ENCODE results near the gene MEF2A.

DNA sequence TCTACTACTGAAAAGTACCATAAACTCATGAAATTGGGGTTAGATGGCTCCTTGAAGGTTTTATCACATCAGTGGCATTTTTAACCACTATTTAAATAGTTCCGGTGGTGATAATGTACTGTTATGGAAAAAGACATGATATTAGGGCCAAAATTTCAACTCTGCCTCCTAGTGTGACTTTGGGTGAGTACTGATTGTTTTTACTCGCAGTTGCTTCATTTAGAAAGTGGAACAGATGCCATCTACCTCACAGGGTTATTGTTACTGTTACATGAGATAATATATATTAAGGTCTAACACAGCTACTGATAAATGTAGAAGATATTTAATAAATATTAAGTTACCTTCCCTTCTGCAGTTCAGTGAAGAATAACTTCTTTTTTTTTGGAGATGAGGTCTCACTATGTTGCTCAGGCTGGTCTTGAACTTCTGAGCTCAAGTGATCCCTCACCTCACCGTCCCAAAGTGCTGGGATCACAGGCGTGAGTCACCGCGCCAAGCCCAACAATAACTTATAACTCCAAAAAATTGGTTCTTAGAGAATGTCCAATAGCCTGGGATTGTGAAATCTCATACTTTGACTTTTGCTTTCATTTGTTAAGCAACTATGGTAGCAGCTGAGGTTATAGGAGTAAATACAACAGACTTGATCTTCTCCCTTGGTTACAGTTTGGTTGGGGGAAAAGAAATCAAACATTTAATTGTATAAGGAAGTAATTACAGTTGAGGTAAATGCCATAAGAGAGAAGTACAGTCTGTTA is 48.3 kb downstream of the MEF2A start:
- TF ChIP-seq POLR2AphosphoS5 (IDR thresholded peaks at IDR 0.05; ENCODE audit: borderline replicate concordance, low read depth, low read length): no peak
- TF ChIP-seq EZH2 (IDR thresholded peaks at IDR 0.05): no peak
- TF ChIP-seq FOXP2 (optimal IDR thresholded peaks at IDR 0.05; ENCODE audit: control extremely low read depth, extremely low read length, insufficient read depth): no peak

Measured in SK-N-MC (cell line).